Osteoblast (primary cell): ENCODE measurements around the gene FBXL3. TPM values are rescaled to one million over a fixed set of nuclear protein-coding genes. Genes with fewer than 3 reads are reported as not detected.

Experiments
- DNase-seq: peaks from one replicate; pipeline ENCODE4 v3.0.0; 2011; ENCODE audit warnings: low spot score, mixed read lengths; ENCODE audit not compliant: insufficient read length; ENCODE audit errors: missing footprints
- H2AFZ ChIP-seq: 2 replicates; pipeline ENCODE4 v1.6.0; 2011; ENCODE audit warnings: mild to moderate bottlenecking, low read length
- H3K27ac ChIP-seq: 2 replicates; pipeline ENCODE4 v1.5.1; 2011; ENCODE audit warnings: mild to moderate bottlenecking, low read depth, low read length, moderate library complexity
- H3K27me3 ChIP-seq: 2 replicates; pipeline ENCODE4 v1.6.0; 2012; ENCODE audit warnings: mild to moderate bottlenecking, control low read depth, inconsistent platforms, low read length, moderate library complexity; ENCODE audit not compliant: insufficient read depth
- H3K36me3 ChIP-seq: 2 replicates; pipeline ENCODE4 v1.5.1; 2011; ENCODE audit warnings: mild to moderate bottlenecking, low read length, control low read depth, moderate library complexity; ENCODE audit not compliant: insufficient read depth
- H3K4me1 ChIP-seq: 2 replicates; pipeline ENCODE4 v1.5.1; 2011; ENCODE audit warnings: mild to moderate bottlenecking, low read length, control low read depth, moderate library complexity; ENCODE audit not compliant: insufficient read depth
- H3K4me2 ChIP-seq: 2 replicates; pipeline ENCODE4 v1.6.0; 2011; ENCODE audit warnings: mild to moderate bottlenecking, low read length; ENCODE audit not compliant: insufficient read depth
- H3K4me3 ChIP-seq: fragments of 200-600 bp; sonication (generic); 3 replicates; pipeline ENCODE4 v1.5.1; 2012; ENCODE audit warnings: mild to moderate bottlenecking, low read length, inconsistent platforms; ENCODE audit not compliant: insufficient read depth
- H3K79me2 ChIP-seq: 2 replicates; pipeline ENCODE4 v1.6.0; 2012; ENCODE audit warnings: mild to moderate bottlenecking, low read length, control low read depth, inconsistent platforms; ENCODE audit not compliant: insufficient read depth
- H3K9me3 ChIP-seq: 2 replicates; pipeline ENCODE4 v1.5.1; 2011; ENCODE audit warnings: low read depth, low read length, control low read depth
- H4K20me1 ChIP-seq: 2 replicates; pipeline ENCODE4 v1.6.0; 2012; ENCODE audit warnings: mild to moderate bottlenecking, low read length, control low read depth; ENCODE audit not compliant: insufficient read depth
- CTCF ChIP-seq: IDR thresholded peaks from 2 replicates; pipeline ENCODE4 v1.5.1; 2011; ENCODE audit warnings: mild to moderate bottlenecking, low read depth, low read length, moderate library complexity; ENCODE audit errors: extremely low read depth
- total RNA-seq: library from RNA; depleted of rRNA; stranded (reverse); fragments of >200 nt; gene quantifications from 2 replicates; pipeline ENCODE4 v1.2.3, GENCODE V29; 2012

Gene FBXL3
- total RNA-seq, 1 donor: 76.0 TPM

DNA sequence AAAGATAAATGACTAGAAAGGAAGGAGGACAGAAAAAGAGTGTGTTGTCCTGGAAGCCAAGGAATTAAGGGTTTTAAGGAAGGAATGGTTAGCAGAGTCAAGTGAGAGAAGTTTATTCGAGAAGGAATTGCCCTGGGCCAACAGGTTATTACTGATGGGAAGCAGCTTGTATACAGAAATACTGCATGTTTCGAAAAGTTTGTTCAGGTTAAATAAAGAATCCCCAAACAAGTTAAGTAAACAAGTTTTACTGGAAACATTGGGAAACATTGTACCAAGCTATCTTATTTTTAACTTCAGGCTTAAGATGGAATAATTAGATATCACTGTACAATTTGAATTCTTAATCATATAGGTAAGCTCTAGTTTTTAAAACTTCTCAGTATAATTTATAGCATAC, 28.2 kb upstream of the FBXL3 start:
- DNase-seq: no peak
- no peaks in the 10 kb centered on the region for H3K9me3 ChIP-seq
- H3K36me3 ChIP-seq: peaks cover 59% of the 10 kb centered on the region
- H3K27me3 ChIP-seq: no peaks in the 10 kb centered on the region
- no peak overlapping the region for H2AFZ ChIP-seq
- H3K79me2 ChIP-seq: no peaks in the 10 kb centered on the region
- no peak overlapping the region for H3K27ac ChIP-seq
- H4K20me1 ChIP-seq: no peaks in the 10 kb centered on the region
- H3K4me3 ChIP-seq: no peak overlapping the region
- no peak overlapping the region for H3K4me2 ChIP-seq
- TF ChIP-seq CTCF: no peak
- no peaks in the 10 kb centered on the region for H3K4me1 ChIP-seq

GRCh38 chr13:77053192-77053591, 26.2 kb upstream of the FBXL3 start:
- H3K27me3 ChIP-seq: no peaks in the 10 kb centered on the region
- H3K27ac ChIP-seq: no peak overlapping the region
- peaks cover 56% of the 10 kb centered on the region for H3K36me3 ChIP-seq
- no peak for DNase-seq
- no peaks in the 10 kb centered on the region for H4K20me1 ChIP-seq
- no peaks in the 10 kb centered on the region for H3K4me1 ChIP-seq
- H3K4me3 ChIP-seq: no peak overlapping the region
- TF ChIP-seq CTCF: no peak
- no peaks in the 10 kb centered on the region for H3K9me3 ChIP-seq
- no peaks in the 10 kb centered on the region for H3K79me2 ChIP-seq
- no peak overlapping the region for H3K4me2 ChIP-seq
- no peak overlapping the region for H2AFZ ChIP-seq

- Histone ChIP-seq H3K9me3 (no peaks in the 10 kb centered on the region), H3K4me3 (no peak overlapping the region), H3K27ac (no peak overlapping the region), H3K4me1 (no peaks in the 10 kb centered on the region), H3K4me2 (no peak overlapping the region), H3K36me3 (peaks cover 42% of the 10 kb centered on the region), H2AFZ (no peak overlapping the region), H3K79me2 (no peaks in the 10 kb centered on the region), H3K27me3 (no peaks in the 10 kb centered on the region), H4K20me1 (no peaks in the 10 kb centered on the region)
- TF ChIP-seq CTCF: no peak
- DNase-seq: no peak
Measured at GRCh38 chr13:77048681-77049080, 21.7 kb upstream of the FBXL3 start.

GRCh38 chr13:77047649-77048343, 20.8 kb upstream of the FBXL3 start:
- no peaks in the 10 kb centered on the region for H3K9me3 ChIP-seq
- H3K4me1 ChIP-seq: no peaks in the 10 kb centered on the region
- no peaks in the 10 kb centered on the region for H3K27me3 ChIP-seq
- no peak for TF ChIP-seq CTCF
- H3K4me2 ChIP-seq: no peak overlapping the region
- no peak overlapping the region for H2AFZ ChIP-seq
- no peaks in the 10 kb centered on the region for H3K79me2 ChIP-seq
- peaks cover 36% of the 10 kb centered on the region for H3K36me3 ChIP-seq
- no peaks in the 10 kb centered on the region for H4K20me1 ChIP-seq
- no peak overlapping the region for H3K4me3 ChIP-seq
- no peak overlapping the region for H3K27ac ChIP-seq
- no peak for DNase-seq
